ENCODE results near the gene ITPRID2. TPM values are rescaled to one million over a fixed set of nuclear protein-coding genes. Genes with fewer than 3 reads are reported as not detected.

Gene ITPRID2
- total RNA-seq, 1 donor from 2014 or later, result 109 TPM

DNA sequence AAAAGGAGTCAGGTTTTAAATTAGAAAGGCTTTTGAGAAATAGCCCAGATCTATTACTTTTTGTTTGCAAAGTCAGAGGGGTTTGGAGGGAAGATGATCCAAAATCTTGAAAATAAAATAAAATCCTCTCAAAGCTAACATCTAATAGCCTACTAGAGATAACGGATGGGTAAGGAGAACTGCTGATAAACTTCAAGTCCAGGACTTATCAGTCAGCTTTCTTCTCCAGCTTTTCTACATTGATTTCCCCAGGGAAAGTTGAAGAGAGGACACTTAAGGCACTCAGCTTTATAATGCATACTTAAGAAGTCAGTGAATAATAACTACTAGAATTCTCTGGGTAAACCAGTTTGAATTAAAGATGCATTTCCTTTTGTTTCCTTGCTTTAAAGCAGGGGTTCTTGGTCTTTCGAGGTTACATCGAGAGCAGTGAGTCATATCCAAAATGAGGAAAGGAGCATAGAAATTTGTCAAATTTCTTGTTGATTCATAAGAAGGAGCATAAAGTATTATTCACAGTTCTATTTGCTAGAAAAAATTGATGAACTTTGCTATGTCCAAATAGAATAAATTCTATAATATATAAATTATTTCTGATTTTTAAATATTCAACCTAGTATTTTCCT, 43.2 kb upstream of the ITPRID2 start:
- Mint-ChIP-seq H3K27ac (no peak overlapping the region), H3K4me1 (ENCODE audit: unreplicated experiment) (peaks cover 8% of the 10 kb centered on the region), H3K4me3 (no peak overlapping the region), H3K36me3 (no peaks in the 10 kb centered on the region), H3K27me3 (no peaks in the 10 kb centered on the region), H3K9me3 (no peaks in the 10 kb centered on the region)
- TF ChIP-seq, protein P1, sequence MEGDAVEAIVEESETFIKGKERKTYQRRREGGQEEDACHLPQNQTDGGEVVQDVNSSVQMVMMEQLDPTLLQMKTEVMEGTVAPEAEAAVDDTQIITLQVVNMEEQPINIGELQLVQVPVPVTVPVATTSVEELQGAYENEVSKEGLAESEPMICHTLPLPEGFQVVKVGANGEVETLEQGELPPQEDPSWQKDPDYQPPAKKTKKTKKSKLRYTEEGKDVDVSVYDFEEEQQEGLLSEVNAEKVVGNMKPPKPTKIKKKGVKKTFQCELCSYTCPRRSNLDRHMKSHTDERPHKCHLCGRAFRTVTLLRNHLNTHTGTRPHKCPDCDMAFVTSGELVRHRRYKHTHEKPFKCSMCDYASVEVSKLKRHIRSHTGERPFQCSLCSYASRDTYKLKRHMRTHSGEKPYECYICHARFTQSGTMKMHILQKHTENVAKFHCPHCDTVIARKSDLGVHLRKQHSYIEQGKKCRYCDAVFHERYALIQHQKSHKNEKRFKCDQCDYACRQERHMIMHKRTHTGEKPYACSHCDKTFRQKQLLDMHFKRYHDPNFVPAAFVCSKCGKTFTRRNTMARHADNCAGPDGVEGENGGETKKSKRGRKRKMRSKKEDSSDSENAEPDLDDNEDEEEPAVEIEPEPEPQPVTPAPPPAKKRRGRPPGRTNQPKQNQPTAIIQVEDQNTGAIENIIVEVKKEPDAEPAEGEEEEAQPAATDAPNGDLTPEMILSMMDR (conservative IDR thresholded peaks at IDR 0.05), result no peak
- DNase-seq (ENCODE audit: extremely low spot score, unreplicated experiment), result no peak

DNA sequence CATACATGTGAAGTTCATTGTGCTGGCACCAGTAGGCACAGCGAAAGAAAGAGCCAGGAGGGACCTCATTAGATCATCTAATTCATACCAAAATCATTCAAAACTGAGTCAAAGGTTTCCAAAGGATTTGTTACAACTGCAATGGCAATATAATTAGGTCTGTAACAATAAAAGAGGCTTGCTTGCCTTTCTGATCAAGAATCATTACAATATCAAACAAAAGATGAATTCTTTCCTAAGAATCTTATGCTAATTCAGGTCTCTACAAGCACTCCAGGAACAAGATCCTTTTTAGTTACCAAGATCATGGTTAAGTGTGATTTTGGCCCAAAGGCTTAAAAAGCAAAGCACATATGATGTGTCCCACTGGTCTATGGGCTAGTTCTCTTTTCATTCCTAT, 41.9 kb upstream of the ITPRID2 start:
- H3K9me3 Mint-ChIP-seq, result no peaks in the 10 kb centered on the region
- H3K4me1 Mint-ChIP-seq (ENCODE audit: unreplicated experiment), result peaks cover 8% of the 10 kb centered on the region
- no peaks in the 10 kb centered on the region for H3K36me3 Mint-ChIP-seq
- no peak overlapping the region for H3K27ac Mint-ChIP-seq
- DNase-seq (ENCODE audit: extremely low spot score, unreplicated experiment), result no peak
- TF ChIP-seq, protein P1 (conservative IDR thresholded peaks at IDR 0.05), result no peak
- H3K27me3 Mint-ChIP-seq, result no peaks in the 10 kb centered on the region
- H3K4me3 Mint-ChIP-seq, result no peak overlapping the region

DNA sequence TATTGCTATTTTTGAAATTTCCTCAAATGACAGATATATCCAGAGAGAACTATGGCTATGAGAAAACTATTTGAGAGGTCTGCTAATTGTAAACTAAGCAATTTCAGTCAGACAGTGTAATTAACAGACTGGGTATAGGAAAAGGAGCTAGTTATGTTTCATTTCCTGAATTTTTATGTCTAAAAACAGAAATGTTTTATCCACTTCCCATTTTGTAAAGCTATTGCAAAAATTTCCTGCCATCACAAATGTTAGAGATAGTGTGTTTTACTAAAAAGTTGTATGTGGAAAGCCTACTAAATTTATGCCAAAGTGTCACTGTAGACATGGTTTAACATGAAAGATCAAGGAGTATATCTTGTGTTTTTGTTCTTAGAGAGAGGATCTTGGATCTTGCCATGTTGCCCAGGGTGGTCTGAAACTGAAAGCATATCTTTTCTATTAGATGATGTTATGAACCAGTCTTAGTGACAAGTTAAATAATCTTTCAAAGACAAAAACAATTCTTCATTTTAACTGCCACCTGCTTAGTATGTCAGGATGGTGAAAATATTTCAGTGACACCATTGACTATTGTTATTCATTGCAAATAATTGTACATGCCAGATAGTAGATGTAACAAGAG, 40.5 kb upstream of the ITPRID2 start:
- H3K27me3 Mint-ChIP-seq, result no peaks in the 10 kb centered on the region
- no peaks in the 10 kb centered on the region for H3K9me3 Mint-ChIP-seq
- peaks cover 8% of the 10 kb centered on the region for H3K4me1 Mint-ChIP-seq (ENCODE audit: unreplicated experiment)
- no peak overlapping the region for H3K4me3 Mint-ChIP-seq
- TF ChIP-seq, protein P1 (conservative IDR thresholded peaks at IDR 0.05), result no peak
- no peaks in the 10 kb centered on the region for H3K36me3 Mint-ChIP-seq
- no peak for DNase-seq (ENCODE audit: extremely low spot score, unreplicated experiment)
- H3K27ac Mint-ChIP-seq, result no peak overlapping the region

DNA sequence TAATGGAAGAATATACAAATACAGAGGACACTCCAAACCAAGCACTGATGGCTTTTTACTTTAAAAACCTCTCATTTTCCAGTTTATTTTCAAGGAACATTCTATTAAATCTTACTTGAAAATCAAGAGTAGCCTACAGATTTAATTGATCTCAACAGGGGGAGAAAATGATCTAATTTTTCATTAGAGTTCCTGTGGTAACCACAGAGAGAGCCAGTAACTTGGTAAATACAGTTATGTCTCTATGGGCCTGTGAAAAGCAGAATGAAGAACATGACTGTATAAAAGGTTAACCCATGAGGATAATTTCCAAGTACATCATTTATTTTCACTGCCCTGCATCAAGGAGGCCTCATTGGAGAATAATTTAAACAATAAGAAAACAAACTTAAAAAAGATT, 39.8 kb upstream of the ITPRID2 start:
- peaks cover 8% of the 10 kb centered on the region for H3K4me1 Mint-ChIP-seq (ENCODE audit: unreplicated experiment)
- H3K27ac Mint-ChIP-seq, result no peak overlapping the region
- no peak for DNase-seq (ENCODE audit: extremely low spot score, unreplicated experiment)
- H3K9me3 Mint-ChIP-seq, result no peaks in the 10 kb centered on the region
- H3K36me3 Mint-ChIP-seq, result no peaks in the 10 kb centered on the region
- H3K27me3 Mint-ChIP-seq, result no peaks in the 10 kb centered on the region
- TF ChIP-seq, protein P1 (conservative IDR thresholded peaks at IDR 0.05), result no peak
- no peak overlapping the region for H3K4me3 Mint-ChIP-seq

DNA sequence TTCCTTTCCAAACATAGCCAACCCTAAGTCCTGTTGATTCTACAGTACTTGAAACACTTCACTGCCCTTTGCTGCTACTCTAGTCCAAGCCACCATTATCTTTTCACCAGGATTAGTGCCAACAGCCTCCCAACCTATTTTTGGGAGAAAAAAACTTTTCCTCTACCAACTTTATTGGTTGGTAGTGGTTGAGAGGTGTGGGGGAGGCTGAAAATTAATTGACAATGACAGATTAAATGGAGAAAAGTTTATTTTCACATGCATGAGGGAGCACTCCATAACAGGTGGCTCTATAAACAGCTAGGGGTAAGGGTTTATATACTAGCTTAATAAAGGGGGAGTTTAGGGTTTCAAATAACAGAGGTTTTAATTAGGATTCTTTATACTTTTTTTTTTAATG, 37.8 kb upstream of the ITPRID2 start:
- no peaks in the 10 kb centered on the region for H3K9me3 Mint-ChIP-seq
- H3K36me3 Mint-ChIP-seq, result no peaks in the 10 kb centered on the region
- DNase-seq (ENCODE audit: extremely low spot score, unreplicated experiment), result no peak
- no peak overlapping the region for H3K27ac Mint-ChIP-seq
- no peaks in the 10 kb centered on the region for H3K27me3 Mint-ChIP-seq
- no peaks in the 10 kb centered on the region for H3K4me1 Mint-ChIP-seq (ENCODE audit: unreplicated experiment)
- TF ChIP-seq, protein P1 (conservative IDR thresholded peaks at IDR 0.05), result no peak
- no peak overlapping the region for H3K4me3 Mint-ChIP-seq

All from type B pancreatic cell (in vitro differentiated cells).